HPDE6-E6E7 (cell line): ENCODE results near the gene PROCR.
"Not testable (repeated sequence)": the region's sequence is repeated elsewhere in the genome, so short reads cannot be mapped to it uniquely, and the experiment has no call there.

Experiments used
- DNase-seq: peaks from one replicate; pipeline ENCODE4 v3.0.0; 2011; ENCODE audit warnings: missing footprints; ENCODE audit errors: extremely low spot score

Gene PROCR

GRCh38 chr20:35193031-35193791 is 21.3 kb downstream of the PROCR start:
- not testable (repeated sequence) for DNase-seq

DNA sequence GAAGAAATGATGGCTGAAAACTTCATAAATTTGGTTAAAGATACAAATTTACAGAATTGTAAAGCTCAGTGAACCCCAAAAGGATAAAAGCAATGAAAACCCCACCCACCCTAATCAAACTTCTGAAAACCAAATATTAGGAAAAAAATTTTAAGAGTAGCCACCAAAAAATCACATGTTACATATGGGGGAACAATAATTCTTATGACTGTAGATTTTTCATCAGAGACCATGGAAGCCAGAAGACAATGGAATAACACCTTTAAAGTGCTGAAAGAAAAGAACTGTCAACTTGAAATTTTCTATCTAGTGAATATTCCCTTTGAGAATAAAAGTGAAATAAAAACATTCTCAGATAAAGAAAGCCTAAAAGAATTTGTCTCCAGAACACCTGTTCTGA is 24.4 kb downstream of the PROCR start:
- DNase-seq = no peak

DNA sequence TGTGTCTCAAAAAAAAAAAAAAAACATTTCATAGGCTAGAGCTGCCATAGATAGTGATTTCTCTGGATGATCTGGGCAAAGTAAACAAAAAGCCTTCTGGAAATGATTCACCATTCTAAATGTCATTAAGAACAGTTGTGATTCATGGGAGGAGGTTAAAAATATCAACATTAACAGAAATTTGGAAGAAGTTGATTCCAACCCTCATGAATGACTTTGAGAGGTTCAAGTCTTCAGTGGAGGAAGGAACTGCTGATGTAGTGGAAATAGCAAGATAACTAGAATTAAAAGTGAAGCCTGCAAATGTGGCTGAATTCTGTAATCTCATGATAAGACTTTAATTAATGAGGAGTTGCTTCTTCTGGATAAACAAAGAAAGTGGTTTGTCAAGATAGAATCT is 27.9 kb downstream of the PROCR start:
- DNase-seq = no peak

GRCh38 chr20:35200267-35200666 is 28.4 kb downstream of the PROCR start:
- peak; percentile 76 for DNase-seq

DNA sequence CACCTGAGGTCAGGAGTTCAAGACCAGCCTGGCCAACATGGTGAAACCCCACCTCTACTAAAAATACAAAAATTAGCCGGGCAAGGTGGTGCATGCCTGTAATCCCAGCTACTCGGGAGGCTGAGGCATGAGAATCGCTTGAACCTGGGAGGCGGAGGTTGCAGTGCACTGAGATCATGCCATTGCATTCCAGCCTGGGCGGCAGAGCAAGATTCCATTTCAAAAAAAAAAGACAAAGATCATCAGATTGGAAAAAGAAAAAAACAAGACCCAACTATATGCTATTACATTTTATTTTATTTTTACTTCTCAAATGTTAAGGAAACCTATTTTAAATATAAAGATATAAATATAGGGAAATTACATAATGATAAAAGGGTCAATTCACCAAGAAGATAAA is 29.6 kb downstream of the PROCR start:
- DNase-seq = not testable (repeated sequence)

- DNase-seq = no peak
These were observed 34.9 kb downstream of the PROCR start for GRCh38 chr20:35206802-35207201.

DNA sequence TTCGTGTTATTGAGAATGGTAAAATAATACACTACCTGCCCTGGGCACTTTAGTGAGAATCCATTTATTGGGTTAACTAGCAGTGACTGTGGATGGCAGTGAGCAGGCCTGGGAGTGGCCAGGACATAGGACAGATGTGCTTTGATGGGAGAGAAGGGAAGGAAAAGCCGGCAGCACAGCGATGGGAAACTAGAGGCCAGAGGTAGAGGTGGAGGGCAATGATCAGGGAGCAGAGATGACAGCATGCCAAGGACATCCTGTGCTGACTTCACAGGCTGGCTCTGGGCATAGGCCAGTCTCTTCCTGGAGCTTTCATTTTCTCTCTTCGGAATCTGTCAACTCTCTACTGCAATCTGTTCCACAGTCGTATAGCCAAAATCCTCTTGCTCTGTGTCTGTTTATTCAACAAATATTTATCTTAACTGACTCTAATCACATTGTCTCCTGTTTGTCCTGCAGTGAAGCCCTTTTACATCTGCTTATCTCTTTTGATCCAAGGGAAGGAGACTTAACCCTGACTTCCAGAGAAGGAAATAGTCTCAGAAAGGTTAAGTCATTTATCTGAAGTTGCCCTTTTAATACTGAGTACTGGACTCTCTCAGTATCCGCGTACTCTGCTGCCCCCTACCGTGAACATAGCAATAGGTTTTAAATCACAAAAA is 36.2 kb downstream of the PROCR start:
- DNase-seq = peak; percentile 70

- DNase-seq = peak; percentile 78
These were observed 43.4 kb downstream of the PROCR start for GRCh38 chr20:35215066-35215956.

DNA sequence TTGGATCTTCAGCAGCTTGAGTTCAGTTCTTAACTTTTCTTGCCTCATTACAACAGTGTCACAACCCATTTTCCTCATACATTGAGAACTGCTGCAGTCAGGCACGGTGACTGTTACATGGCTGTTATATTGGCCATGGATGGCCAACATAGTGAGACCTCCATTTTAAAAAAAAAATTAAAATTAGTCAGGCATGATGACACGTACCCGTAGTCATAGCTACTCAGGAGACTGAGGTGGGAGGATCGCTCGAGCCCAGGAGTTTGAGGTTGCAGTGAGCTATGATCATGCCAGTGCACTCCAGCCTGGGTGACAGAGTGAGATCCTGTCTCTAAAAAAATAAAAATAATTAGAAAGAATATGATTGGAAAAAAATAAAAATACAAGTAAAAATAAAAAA is 44.7 kb downstream of the PROCR start:
- no peak for DNase-seq

DNA sequence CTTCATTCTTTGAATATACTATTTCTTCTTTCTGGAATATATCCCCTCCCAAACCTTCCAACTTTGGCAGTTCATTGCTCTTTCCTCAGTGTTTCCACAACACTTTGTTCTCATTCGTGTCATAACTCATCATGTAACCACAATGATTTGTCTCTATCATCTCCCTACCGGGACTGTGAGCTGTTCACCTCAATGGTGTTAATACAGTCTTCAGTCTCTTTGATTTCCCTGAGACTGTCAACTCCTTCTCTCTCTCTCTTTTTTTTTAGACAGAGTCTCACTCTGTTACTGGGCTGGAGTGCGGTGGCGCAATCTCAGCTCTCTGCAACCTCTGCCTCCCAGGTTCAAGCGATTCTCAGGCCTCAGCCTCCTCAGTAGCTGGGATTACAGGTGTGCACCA is 52.1 kb downstream of the PROCR start:
- DNase-seq = no peak

DNA sequence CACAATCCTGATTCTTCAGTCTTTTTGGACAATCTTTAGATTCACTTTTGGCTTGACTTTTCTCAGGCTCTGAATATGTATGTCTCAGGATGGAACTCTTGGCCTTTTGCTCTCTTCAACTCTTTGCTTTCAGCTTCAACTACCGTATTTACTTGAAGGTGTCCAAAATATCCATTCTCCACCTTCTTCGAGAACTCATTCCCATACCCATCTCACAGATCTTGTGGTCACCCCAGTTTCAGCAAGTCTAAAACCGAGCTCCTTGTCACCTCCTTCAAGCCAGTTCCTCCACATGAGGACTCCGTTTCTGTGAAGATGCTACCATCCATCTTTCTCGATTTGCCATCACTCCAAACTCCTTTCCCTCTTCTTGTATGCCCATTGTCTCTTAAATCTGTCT is 52.7 kb downstream of the PROCR start:
- DNase-seq = no peak

- no peak for DNase-seq
These were observed 53.6 kb downstream of the PROCR start for GRCh38 chr20:35225319-35226125.

DNA sequence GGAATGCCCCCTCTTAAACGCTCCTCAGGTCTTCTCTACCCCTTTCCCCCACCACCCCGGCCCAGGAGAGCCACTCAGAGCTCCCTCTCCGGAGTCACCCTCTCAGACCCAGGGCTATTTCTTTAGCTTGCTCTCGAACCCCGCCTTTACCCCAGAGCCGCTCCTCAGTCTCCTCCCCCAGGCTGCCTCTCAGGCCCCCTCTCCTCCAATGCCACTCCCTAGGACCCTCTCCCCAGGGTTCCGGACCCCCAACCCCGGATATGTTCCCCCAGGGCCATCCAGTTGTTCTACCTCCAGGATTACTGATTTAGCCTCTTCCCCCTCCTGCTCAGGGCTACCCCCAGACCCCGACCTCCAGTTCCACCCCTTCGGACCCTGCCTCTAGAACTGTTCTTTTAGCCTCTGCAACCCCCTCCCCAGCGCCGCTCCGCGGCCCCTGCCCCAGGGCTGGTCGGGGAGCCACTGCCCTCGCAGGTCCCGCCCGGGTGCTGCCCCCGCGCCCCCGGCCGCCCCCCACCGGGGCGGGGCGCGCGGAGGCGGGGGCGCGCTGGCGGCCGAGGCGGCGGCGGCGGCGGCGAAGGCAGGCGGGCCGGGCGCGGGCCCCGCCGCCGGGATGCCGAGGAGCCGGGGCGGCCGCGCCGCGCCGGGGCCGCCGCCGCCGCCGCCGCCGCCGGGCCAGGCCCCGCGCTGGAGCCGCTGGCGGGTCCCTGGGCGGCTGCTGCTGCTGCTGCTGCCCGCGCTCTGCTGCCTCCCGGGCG is 54.4 kb downstream of the PROCR start, which contains the start of gene MMP24:
MMP24 (plus strand) TSS at position 565 of the 758 bp plus-strand sequence; CDS start at position 614, 49 bp downstream.
- DNase-seq = no peak
